Liver (tissue), 9 donors: ENCODE data around the gene HIPK2. TPM values are rescaled to one million over a fixed set of nuclear protein-coding genes. Genes with fewer than 3 reads are reported as not detected.
A peak's percentile ranks its signal among the peaks of the same experiment; 100 is the strongest.

ENCODE experiments used
- DNase-seq: peaks from one replicate; pipeline ENCODE4 v3.0.0-alpha.2; 2017; ENCODE audit warnings: low spot score
- H3K27ac ChIP-seq, 2 donors: one replicate each; pipeline ENCODE4 v1.7.0; 2013; ENCODE audit warnings: inconsistent platforms in 2 of 2, low read length in 2 of 2, control low read depth in 1 of 2, low read depth in 1 of 2, mild to moderate bottlenecking in 1 of 2
- H3K27me3 ChIP-seq, 4 donors: one replicate each; pipeline versions ENCODE4 v1.6.1 to v1.7.0; 2013; ENCODE audit warnings: low read length in 3 of 4, inconsistent platforms in 1 of 4, mild to moderate bottlenecking in 1 of 4, moderate library complexity in 1 of 4; ENCODE audit not compliant: control insufficient read depth in 4 of 4, insufficient read depth in 4 of 4
- H3K36me3 ChIP-seq, 4 donors: one replicate each; pipeline versions ENCODE4 v1.6.1 to v1.7.0; 2013; ENCODE audit warnings: low read length in 3 of 4, mild to moderate bottlenecking in 3 of 4, low read depth in 1 of 4, moderate library complexity in 1 of 4; ENCODE audit not compliant: control insufficient read depth in 4 of 4, insufficient read depth in 3 of 4
- H3K4me1 ChIP-seq, 4 donors: one replicate each; pipeline versions ENCODE4 v1.6.1 to v1.7.0; 2013; ENCODE audit warnings: low read length in 3 of 4, mild to moderate bottlenecking in 3 of 4, moderate library complexity in 1 of 4; ENCODE audit not compliant: control insufficient read depth in 4 of 4, insufficient read depth in 4 of 4
- H3K4me3 ChIP-seq, 3 donors: one replicate each; pipeline versions ENCODE4 v1.6.1 to v1.7.0; 2013; ENCODE audit warnings: low read length in 3 of 3, control low read depth in 1 of 3, low read depth in 1 of 3, mild to moderate bottlenecking in 1 of 3
- H3K9ac ChIP-seq, 2 donors: one replicate each; pipeline ENCODE4 v1.7.0; 2013; ENCODE audit warnings: low read length in 2 of 2, mild to moderate bottlenecking in 2 of 2, moderate library complexity in 2 of 2, control low read depth in 1 of 2, low read depth in 1 of 2
- H3K9me3 ChIP-seq, 4 donors: one replicate each; pipeline versions ENCODE4 v1.6.1 to v1.7.0; 2013; ENCODE audit warnings: low read length in 3 of 4; ENCODE audit not compliant: control insufficient read depth in 4 of 4
- FOXA1 ChIP-seq: IDR thresholded peaks from 2 replicates; pipeline ENCODE4 v1.6.1; 2016; ENCODE audit warnings: antibody characterized with exemption
- HNF4A ChIP-seq, 2 donors: conservative IDR thresholded peaks; 2 replicates each; pipeline ENCODE4 v1.6.1; 2016; ENCODE audit warnings: antibody characterized with exemption in 2 of 2, mild to moderate bottlenecking in 2 of 2
- HNF4G ChIP-seq: IDR thresholded peaks from 2 replicates; pipeline ENCODE4 v1.6.1; 2016; ENCODE audit warnings: antibody characterized with exemption
- RAD21 ChIP-seq, 2 donors: IDR thresholded peaks; 2 replicates each; pipeline ENCODE4 v1.6.1; 2016; ENCODE audit warnings: antibody characterized with exemption in 2 of 2, mild to moderate bottlenecking in 2 of 2
- RXRA ChIP-seq, 2 donors: IDR thresholded peaks; 2 replicates each; pipeline ENCODE4 v1.6.1; 2017 to 2018; ENCODE audit warnings: antibody characterized with exemption in 2 of 2, mild to moderate bottlenecking in 1 of 2
- WGBS: extraction: QIAGEN DNeasy Blood & Tissue Kit; methylation state at CpG from one replicate; pipeline ENCODE4 v1.1.7; 2013; 5-methylcytosine and 5-hydroxymethylcytosine counted together
- polyA plus RNA-seq, 2 donors: library from polyadenylated mRNA; stranded (reverse) in 1 of 2; unstranded in 1 of 2; fragments of 200-250 nt in 1 of 2; fragments of >200 nt in 1 of 2; fragmentation: Nextera tagmentation in 1 of 2; extraction: Ambion mirVana in 1 of 2; gene quantifications; one replicate each; pipeline versions ENCODE4 v1.2.1 to v1.2.3, GENCODE V29; 2013 to 2015
- total RNA-seq, 2 donors: library from RNA; depleted of rRNA; stranded (reverse); fragments of >200 nt; gene quantifications; one replicate each; pipeline ENCODE4 v1.2.3, GENCODE V29; 2014
- TF ChIP-seq, protein P1 (sequence below): IDR thresholded peaks from 2 replicates; pipeline ENCODE4 v1.6.1; 2016; ENCODE audit warnings: antibody characterized with exemption, mild to moderate bottlenecking
- TF ChIP-seq, protein P2 (sequence below): fragments of 150-350 bp; IDR thresholded peaks from 2 replicates; pipeline ENCODE4 v1.5.1; 2017; ENCODE audit warnings: improper control_type of control experiment, low read depth, low read length; ENCODE audit not compliant: missing input control
- TF ChIP-seq, protein P3 (sequence below): IDR thresholded peaks from 2 replicates; pipeline ENCODE4 v1.6.1; 2016; ENCODE audit warnings: antibody characterized with exemption
- donor health status: healthy.
- donor health status: healthy.
- donor health status: healthy.
- donor health status: healthy.
- donor health status: healthy.

The HIPK2 gene
- total and polyA plus RNA-seq, 4 donors, result 13.1 to 48.8 (median 16.6) TPM

DNA sequence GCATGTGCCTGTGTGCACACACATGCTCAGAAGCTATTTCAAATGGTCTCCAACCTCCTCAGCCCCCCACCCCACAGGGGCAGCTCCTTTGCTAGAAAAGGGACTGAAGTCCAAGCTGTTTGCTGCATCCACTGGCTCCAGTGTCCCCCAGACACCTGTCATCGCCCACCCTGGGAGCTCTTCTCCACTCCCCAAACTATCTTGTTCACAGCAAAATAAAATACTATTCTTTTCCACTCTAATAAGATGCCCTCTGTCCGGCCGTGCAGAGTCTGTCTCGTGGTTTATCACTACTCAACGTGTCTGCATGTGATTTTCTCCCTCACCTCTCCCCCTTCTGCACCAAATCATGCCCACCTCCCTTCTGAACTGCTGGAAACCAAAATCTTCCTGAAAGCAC is 25.6 kb downstream of the HIPK2 start (continued):
- TF ChIP-seq, protein P1, sequence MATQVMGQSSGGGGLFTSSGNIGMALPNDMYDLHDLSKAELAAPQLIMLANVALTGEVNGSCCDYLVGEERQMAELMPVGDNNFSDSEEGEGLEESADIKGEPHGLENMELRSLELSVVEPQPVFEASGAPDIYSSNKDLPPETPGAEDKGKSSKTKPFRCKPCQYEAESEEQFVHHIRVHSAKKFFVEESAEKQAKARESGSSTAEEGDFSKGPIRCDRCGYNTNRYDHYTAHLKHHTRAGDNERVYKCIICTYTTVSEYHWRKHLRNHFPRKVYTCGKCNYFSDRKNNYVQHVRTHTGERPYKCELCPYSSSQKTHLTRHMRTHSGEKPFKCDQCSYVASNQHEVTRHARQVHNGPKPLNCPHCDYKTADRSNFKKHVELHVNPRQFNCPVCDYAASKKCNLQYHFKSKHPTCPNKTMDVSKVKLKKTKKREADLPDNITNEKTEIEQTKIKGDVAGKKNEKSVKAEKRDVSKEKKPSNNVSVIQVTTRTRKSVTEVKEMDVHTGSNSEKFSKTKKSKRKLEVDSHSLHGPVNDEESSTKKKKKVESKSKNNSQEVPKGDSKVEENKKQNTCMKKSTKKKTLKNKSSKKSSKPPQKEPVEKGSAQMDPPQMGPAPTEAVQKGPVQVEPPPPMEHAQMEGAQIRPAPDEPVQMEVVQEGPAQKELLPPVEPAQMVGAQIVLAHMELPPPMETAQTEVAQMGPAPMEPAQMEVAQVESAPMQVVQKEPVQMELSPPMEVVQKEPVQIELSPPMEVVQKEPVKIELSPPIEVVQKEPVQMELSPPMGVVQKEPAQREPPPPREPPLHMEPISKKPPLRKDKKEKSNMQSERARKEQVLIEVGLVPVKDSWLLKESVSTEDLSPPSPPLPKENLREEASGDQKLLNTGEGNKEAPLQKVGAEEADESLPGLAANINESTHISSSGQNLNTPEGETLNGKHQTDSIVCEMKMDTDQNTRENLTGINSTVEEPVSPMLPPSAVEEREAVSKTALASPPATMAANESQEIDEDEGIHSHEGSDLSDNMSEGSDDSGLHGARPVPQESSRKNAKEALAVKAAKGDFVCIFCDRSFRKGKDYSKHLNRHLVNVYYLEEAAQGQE, result no peak
- no peak for TF ChIP-seq FOXA1
- TF ChIP-seq, protein P2, sequence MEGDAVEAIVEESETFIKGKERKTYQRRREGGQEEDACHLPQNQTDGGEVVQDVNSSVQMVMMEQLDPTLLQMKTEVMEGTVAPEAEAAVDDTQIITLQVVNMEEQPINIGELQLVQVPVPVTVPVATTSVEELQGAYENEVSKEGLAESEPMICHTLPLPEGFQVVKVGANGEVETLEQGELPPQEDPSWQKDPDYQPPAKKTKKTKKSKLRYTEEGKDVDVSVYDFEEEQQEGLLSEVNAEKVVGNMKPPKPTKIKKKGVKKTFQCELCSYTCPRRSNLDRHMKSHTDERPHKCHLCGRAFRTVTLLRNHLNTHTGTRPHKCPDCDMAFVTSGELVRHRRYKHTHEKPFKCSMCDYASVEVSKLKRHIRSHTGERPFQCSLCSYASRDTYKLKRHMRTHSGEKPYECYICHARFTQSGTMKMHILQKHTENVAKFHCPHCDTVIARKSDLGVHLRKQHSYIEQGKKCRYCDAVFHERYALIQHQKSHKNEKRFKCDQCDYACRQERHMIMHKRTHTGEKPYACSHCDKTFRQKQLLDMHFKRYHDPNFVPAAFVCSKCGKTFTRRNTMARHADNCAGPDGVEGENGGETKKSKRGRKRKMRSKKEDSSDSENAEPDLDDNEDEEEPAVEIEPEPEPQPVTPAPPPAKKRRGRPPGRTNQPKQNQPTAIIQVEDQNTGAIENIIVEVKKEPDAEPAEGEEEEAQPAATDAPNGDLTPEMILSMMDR, result no peak

DNA sequence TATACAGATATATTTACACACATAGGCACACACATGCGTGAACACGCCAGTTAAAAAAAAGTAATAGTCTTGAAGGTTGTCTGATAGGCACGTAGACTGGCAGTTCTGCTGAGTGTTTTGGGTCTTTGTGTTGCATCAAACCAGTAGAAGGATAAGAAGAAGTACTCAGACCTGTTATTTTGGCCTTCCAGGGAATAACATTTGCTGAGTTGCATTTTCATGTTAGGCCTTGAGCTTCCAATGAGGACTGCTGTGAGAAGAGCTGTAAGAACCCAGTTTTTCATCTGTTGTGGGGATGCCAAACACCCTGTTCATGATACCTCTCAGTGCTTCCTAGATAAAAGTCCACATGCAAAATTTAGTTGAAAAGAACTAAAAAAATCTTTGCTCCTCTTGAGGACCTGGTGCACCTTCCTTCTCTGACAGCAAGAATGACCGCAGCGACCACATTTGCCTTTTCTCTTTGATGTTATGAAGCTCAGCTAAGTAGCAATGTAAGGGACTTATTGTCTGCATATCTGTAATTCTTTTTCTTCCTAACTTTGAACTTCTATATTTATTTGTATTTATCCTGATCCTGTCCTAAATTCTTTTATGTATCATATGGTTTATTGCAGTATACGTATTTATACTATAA is 27.2 kb downstream of the HIPK2 start:
- TF ChIP-seq RAD21 (IDR thresholded peaks at IDR 0.05) (no peak), RXRA (IDR thresholded peaks at IDR 0.05) (no peak), HNF4G (no peak), FOXA1 (no peak), HNF4A (conservative IDR thresholded peaks at IDR 0.05) (no peak)
- TF ChIP-seq, protein P2, result no peak
- TF ChIP-seq, protein P3, sequence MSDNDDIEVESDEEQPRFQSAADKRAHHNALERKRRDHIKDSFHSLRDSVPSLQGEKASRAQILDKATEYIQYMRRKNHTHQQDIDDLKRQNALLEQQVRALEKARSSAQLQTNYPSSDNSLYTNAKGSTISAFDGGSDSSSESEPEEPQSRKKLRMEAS, result no peak
- WGBS, result 94% methylated on average over 6 of the region's 6 CpGs
- Histone ChIP-seq H3K9ac (no peak overlapping the region), H3K27me3 (no peaks in the 10 kb centered on the region), H3K27ac (no peak overlapping the region), H3K4me3 (no peak overlapping the region), H3K36me3 (no peaks in the 10 kb centered on the region), H3K4me1 (peaks cover 20 to 77% (median 66%) of the 10 kb centered on the region in 4 donors), H3K9me3 (no peaks in the 10 kb centered on the region)
- DNase-seq, result no peak

DNA sequence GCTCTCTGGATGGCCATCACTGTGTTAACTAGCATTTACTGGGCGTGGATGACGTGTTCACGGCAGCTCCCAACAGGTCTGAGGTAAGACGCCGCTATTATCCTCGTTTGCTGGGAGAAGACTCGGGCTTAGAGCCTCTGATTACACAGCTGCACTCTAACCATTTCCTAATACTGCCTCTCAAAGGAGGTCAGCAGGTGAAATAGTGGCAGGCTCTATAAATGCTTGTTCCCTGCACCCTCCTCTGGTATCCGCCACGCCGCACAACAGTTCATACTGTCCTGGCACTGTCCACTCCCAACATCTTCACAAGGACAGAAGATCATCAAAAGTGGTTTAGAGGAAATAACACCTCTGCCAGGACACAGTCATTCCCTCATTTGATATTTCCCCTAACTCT is 28.3 kb downstream of the HIPK2 start:
- no peaks in the 10 kb centered on the region for H3K9me3 ChIP-seq
- WGBS, result 86% methylated on average over 10 of the region's 10 CpGs
- H3K4me1 ChIP-seq, result peaks cover 23 to 77% (median 69%) of the 10 kb centered on the region in 4 donors
- no peak overlapping the region for H3K9ac ChIP-seq
- TF ChIP-seq, protein P1, result no peak
- TF ChIP-seq RXRA (IDR thresholded peaks at IDR 0.05), result peak in 1 of 2 donors; percentile 9
- DNase-seq, result no peak
- no peak overlapping the region for H3K27ac ChIP-seq
- H3K4me3 ChIP-seq, result no peak overlapping the region
- no peaks in the 10 kb centered on the region for H3K27me3 ChIP-seq
- no peaks in the 10 kb centered on the region for H3K36me3 ChIP-seq
